Left forelimb (tissue), 1 donor: ENCODE data around the gene MUCL3.
"Not testable (repeated sequence)": the region's sequence is repeated elsewhere in the genome, so short reads cannot be mapped to it uniquely, and the experiment has no call there.

ENCODE experiments used
- DNase-seq: peaks from one replicate; pipeline ENCODE4 v3.0.0-alpha.2; 2018; ENCODE audit warnings: low spot score

The MUCL3 gene

DNA sequence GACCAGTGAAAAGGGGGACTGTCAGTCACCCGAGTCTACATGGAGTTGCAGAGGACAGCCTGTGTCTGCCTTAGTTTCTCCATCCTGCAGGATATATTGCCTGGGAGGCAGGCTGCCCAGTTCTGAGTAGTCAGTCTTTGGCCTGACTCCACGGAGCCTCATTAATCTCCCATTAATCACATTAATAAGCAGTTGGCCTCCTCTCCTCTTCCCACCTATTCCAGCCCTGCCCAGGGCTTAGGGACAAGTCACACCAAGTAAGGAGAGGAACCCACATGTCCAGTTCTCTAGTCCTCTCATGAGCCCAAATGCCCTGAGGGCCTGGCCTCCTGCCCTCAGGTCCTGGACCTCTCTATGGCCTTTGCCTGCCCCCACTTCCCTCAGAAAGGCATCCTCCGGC, 1.3 kb upstream of the MUCL3 start:
- DNase-seq: no peak

DNA sequence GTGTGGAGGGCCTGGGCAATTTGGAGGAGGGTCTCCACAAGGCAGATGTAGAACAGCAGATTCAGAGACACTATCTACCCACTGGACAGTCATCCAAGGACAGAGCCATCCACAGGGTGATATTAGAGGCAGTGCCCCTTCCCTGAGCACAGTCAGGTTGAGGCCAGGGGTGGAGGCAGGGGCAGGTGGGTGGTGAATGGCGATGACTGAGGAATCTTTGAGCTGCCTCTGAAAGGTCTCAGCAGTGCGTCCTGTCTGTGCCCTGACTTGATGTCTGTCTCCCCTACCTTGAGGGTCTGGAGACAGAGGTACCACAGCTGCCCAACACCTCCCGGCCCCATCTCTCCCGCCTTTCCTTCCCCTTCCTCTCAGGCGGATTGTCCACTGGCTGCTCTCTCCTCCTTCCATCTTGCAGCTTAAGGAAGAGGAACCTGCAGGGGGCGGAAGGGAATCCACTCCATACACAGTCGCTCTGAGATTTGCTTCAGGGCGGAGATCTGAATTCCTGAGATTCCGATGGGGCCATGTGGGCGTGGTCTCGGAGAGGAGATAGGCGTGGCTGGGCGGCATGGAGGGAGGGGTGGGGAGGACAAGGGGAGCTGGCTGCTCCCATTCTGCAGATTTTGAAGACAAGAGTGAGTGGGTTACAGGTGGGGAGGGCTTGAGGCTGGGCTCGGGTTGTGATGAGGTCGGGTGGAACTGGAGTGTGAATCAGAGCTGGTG, 1.7 kb downstream of the MUCL3 start:
- no peak for DNase-seq

GRCh38 chr6:30944051-30944450, 3.3 kb downstream of the MUCL3 start:
- DNase-seq: no peak

DNA sequence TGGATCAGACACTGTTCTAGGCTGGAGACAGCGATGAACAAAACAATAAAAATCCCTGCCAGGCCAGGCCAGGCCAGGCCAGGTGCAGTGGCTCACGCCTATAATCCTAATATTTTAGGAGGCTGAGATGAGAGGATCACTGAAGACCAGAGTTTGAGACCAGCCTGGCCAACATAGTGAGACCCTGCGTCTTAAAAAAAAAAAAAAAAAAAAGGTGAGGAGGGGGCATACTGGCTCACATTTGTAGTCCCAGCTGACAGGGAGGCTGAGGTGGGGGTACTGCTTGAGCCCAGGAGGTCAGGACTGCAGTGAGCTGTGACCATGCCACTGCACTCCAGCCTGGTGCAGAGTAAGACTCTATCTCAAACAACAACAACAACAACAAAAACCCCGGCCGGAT, 4.5 kb downstream of the MUCL3 start:
- DNase-seq: no peak

DNA sequence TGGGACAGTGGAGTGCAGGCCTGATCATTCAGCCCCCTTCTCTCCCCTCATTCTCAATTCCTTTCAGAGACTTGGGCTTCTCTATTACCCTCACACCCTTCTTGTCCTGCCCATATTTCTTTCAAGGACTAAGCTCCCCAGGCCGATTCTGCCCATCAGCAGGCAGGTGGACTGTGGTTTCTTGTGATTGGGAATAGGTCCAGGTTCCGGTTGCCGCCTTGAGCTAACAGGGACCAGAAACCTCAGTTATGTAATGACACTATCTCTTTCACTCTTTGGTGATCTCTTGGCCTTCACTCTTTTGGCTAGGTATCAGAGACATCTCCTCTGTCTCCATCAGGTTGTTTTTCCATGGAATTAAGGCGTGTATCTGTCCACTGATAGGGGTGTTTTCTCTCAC, 6.5 kb downstream of the MUCL3 start:
- DNase-seq: no peak

GRCh38 chr6:30948811-30949210, 8.0 kb downstream of the MUCL3 start:
- no peak for DNase-seq

- no peak for DNase-seq
Observed at GRCh38 chr6:30951907-30952469, 11.2 kb downstream of the MUCL3 start.

- DNase-seq: no peak
Observed at GRCh38 chr6:30954631-30955366, 14.0 kb downstream of the MUCL3 start.

GRCh38 chr6:30955367-30956042, 14.7 kb downstream of the MUCL3 start:
- peak; percentile 70 for DNase-seq

GRCh38 chr6:30957716-30958115, 16.9 kb downstream of the MUCL3 start:
- no peak for DNase-seq

DNA sequence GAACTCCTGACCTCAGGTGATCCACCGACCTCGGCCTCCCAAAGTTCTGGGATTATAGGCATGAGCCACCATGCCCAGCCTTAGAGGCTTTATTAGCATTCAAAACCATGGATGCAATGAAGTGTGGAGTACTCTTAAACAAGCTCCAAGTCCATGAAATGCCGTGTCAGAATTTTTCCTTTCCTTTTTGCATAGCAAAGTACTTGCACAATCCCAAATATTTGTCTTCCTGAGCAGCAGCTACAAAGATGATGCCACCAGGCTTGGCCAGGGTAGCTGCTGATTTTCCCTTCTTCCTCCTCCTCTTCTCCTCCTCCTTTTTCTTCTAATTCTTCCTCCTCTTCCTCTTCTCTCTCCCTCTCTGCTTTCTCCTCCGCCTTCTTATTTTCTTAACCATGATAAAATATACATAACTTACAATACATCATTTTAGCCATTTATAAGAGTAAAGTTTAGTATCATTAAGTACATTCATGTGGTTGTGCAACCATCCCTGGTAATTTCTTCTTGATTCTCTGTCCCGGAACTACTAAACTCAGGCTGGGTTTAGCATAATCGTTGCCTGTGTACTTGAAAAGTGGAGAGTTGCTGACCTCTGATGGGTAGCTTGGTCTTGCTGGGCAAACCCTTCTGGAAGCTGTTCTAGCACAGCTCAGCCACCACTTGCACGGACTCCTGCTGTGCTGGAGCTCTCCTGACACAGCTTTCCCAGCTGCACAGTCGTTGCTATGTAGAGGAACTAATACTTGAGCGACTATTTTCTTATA, 20.3 kb downstream of the MUCL3 start:
- DNase-seq: no peak

DNA sequence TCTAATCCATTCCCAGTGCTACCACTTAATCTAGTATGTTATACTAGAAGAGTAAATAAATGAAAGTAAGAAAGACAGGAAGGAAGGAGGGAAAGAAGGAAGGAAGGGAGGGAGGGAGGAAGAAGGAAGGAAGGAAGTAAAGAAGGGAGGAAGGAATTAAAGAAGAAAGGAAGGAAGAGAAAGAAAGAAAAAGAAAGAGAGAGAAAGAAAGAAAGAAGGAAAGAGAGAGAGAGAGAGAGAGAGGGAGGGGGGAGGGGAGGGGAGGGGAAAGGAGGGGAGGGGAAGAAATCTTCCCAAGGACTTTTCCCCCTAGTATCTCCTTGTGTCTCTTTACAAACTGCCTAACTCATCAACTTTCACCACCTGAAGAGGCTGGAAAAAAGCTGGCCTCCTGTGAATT, 21.9 kb downstream of the MUCL3 start:
- DNase-seq: no peak

DNA sequence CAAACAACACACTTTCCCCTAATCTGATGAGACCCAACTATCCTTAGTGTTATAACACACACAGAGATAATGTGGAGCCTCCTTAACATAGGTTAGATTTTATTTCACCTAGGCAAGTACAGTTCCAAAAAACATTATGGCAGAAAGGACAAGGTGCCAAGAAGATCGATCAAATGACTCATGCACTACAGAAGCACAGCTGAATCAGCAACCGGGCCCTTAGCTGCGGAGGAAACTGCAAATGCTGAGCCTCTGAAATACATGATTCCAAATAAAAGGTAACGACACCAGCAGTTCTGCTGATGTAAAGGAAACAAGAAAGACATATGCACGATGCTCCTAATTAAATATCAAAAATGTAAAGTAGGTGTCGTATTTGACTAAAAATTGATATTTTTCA, 22.9 kb downstream of the MUCL3 start:
- DNase-seq: no peak

- DNase-seq: no peak
Observed at GRCh38 chr6:30964075-30964474, 23.3 kb downstream of the MUCL3 start.

GRCh38 chr6:30965140-30965601, 24.4 kb downstream of the MUCL3 start:
- DNase-seq: no peak

DNA sequence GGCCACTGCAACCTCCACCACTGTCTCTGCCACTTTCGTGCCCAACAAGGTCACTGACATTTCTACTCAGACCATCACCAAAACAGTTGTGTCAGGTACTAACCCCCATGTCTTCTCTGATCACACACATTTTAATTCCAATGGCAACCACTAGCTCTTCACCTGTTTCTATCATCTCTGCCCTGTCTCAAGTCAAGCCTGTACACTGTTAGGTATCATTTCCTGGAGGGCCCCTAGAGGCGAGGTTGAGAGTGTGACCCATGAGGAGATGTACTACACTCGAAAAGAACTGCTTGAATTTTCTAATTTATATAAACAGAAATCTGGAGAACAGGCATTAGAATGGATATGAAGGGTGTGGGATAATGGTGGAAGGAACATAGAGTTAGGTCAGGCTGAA, 25.4 kb downstream of the MUCL3 start:
- DNase-seq: no peak

DNA sequence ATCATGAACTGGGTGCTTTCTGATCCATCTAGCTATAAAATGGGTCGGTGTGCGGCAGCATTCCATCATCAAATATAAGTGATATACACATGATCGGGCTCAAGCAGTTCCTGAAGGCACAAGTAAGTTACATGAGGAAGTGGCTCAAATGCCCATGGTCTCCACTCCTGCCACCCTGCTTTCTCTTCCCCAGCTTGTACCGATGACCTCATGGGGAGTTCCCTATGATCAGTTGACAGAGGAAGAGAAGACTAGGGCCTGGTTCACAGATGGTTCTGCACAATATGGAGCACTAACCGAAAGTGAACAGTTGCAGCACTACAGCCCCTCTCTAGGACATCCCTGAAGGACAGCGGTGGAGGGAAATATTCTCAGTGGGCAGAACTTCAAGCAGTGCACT, 28.4 kb downstream of the MUCL3 start:
- not testable (repeated sequence) for DNase-seq

DNA sequence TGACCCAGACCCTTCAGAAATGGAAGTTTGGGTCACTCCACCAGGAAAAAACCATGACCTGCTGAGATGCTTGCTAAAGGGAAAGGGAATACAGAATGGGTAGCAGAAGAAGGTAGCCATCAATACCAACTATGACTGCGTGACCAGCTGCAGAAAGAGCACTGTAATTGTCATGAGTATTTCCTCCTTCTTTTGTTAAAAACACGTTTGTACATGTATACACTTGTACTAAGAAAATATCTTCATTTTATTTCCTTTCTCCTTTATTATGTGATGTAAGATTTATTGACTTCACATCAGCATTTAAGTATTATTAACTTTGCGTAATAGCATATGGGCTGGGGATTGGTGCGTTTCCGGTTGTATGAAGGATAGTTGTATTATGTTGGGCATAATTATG, 30.2 kb downstream of the MUCL3 start:
- no peak for DNase-seq

DNA sequence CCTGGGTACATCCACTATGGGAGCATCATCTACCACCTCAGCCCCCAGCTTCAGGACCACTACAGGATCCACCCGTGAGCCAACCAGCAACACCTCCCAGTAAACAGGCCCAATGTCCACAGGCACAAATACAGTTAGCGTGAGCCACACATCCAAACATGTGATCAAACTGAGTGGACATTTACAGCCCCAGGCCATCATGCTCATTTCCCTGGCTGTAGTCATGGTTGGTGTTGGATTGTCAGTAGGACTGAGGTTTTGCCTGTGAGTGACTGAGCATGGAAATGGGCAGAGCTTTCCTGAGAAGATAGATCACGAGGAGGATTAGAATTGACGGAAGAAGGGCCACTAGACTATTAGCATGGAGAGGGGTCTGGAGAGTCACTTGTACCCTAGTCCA, 32.0 kb downstream of the MUCL3 start:
- DNase-seq: no peak

- DNase-seq: no peak
Observed at GRCh38 chr6:30974490-30975252, 33.9 kb downstream of the MUCL3 start.

GRCh38 chr6:30979141-30979540, 38.4 kb downstream of the MUCL3 start:
- no peak for DNase-seq
